OCI-LY7 (cell line): Measurements from ENCODE around the gene JRKL. TPM values are rescaled to one million over a fixed set of nuclear protein-coding genes. Genes with fewer than 3 reads are reported as not detected.

ENCODE experiments used
- BruUV-seq: library from RNA; stranded (reverse); fragments of 400-500 nt; replicated peaks from 2 replicates; lab custom pipeline; 2021; lab: Mats Ljungman, UMichigan
- CTCF ChIA-PET: fragments of 300-600 bp; sonication (Branson Sonifier 250); formaldehyde crosslinking; loops from one replicate; lab custom pipeline; 2022; ENCODE audit warnings: antibody characterized with exemption; ENCODE audit not compliant: unreplicated experiment; lab: Charles Lee
- POLR2A ChIA-PET: fragments of 300-600 bp; sonication (Branson Sonifier 250); formaldehyde crosslinking; loops from one replicate; lab custom pipeline; 2022; ENCODE audit warnings: antibody characterized with exemption; lab: Charles Lee
- DNase-seq: peaks from one replicate; pipeline ENCODE4 v3.0.0-alpha.2; 2015; ENCODE audit warnings: low spot score
- H2AFZ ChIP-seq: fragments of 200-600 bp; sonication (generic), shearing (Covaris generic); 2 replicates; pipeline ENCODE4 v1.6.1; 2014; ENCODE audit warnings: mild to moderate bottlenecking, antibody characterized with exemption, low read length, moderate library complexity
- H3K27ac ChIP-seq: fragments of 200-600 bp; sonication (generic); 2 replicates; pipeline ENCODE4 v1.5.1; 2014; ENCODE audit warnings: mixed run types, low read depth, mild to moderate bottlenecking, moderate library complexity, low read length, inconsistent platforms; ENCODE audit not compliant: poor library complexity, severe bottlenecking
- H3K36me3 ChIP-seq: fragments of 200-600 bp; sonication (generic); 2 replicates; pipeline ENCODE4 v1.6.1; 2014; ENCODE audit warnings: mild to moderate bottlenecking, antibody characterized with exemption, low read length, moderate library complexity, mixed read lengths; ENCODE audit not compliant: insufficient read depth
- H3K4me1 ChIP-seq: fragments of 200-600 bp; sonication (generic); 2 replicates; pipeline ENCODE4 v1.5.1; 2014; ENCODE audit warnings: mild to moderate bottlenecking, low read length; ENCODE audit not compliant: insufficient read depth, poor library complexity, severe bottlenecking
- H3K4me2 ChIP-seq: fragments of 200-600 bp; sonication (generic); 2 replicates; pipeline ENCODE4 v1.6.1; 2014; ENCODE audit warnings: mild to moderate bottlenecking, low read length
- H3K4me3 ChIP-seq: fragments of 200-600 bp; sonication (generic); 2 replicates; pipeline ENCODE4 v1.5.1; 2014; ENCODE audit warnings: mild to moderate bottlenecking, low read depth, low read length; ENCODE audit not compliant: poor library complexity, severe bottlenecking
- H3K79me2 ChIP-seq: fragments of 200-600 bp; sonication (generic); 2 replicates; pipeline ENCODE4 v1.6.1; 2016; ENCODE audit warnings: low read depth, mild to moderate bottlenecking, low read length, moderate library complexity, mixed read lengths; ENCODE audit not compliant: insufficient read depth
- H3K9me2 ChIP-seq: fragments of 200-600 bp; sonication (generic); 2 replicates; pipeline ENCODE4 v1.6.1; 2016; ENCODE audit warnings: mild to moderate bottlenecking, low read length, mixed read lengths; ENCODE audit not compliant: insufficient read depth
- H3K9me3 ChIP-seq: fragments of 200-600 bp; sonication (generic); 2 replicates; pipeline ENCODE4 v1.6.1; 2014; ENCODE audit warnings: mild to moderate bottlenecking, mixed run types, low read length, mixed read lengths
- H4K20me1 ChIP-seq: fragments of 200-600 bp; sonication (generic); 2 replicates; pipeline ENCODE4 v1.6.1; 2014; ENCODE audit warnings: mild to moderate bottlenecking, antibody characterized with exemption, low read length, moderate library complexity, mixed read lengths; ENCODE audit not compliant: insufficient read depth
- CTCF ChIP-seq: fragments of 200-600 bp; sonication (generic); conservative IDR thresholded peaks from 2 replicates; pipeline ENCODE4 v1.5.1; 2014; ENCODE audit warnings: mild to moderate bottlenecking, antibody characterized with exemption, low read length, moderate library complexity, mixed read lengths
- EZH2phosphoT487 ChIP-seq: fragments of 200-600 bp; sonication (generic); IDR thresholded peaks from 2 replicates; pipeline ENCODE4 v1.6.1; 2018; ENCODE audit warnings: low read depth, borderline replicate concordance, mild to moderate bottlenecking, mixed run types, antibody characterized with exemption, low read length, moderate library complexity, mixed read lengths
- intact Hi-C: fragments of 100-400 bp; cut with micrococcal nuclease; formaldehyde crosslinking; loops from one replicate; pipeline ENCODE4 v1.10.0; 2022; ENCODE audit not compliant: unreplicated experiment
- total RNA-seq, 2 experiments: library from RNA; depleted of rRNA in 1 of 2; stranded (reverse); fragments of >200 nt in 1 of 2; shearing (Covaris generic) in 1 of 2; gene quantifications; 2 replicates each; pipeline ENCODE4 v1.2.3, GENCODE V29; 2014 to 2022

The JRKL gene
- total RNA-seq, 2 experiments from 2014 or later, result 4.9 to 10.0 TPM

DNA sequence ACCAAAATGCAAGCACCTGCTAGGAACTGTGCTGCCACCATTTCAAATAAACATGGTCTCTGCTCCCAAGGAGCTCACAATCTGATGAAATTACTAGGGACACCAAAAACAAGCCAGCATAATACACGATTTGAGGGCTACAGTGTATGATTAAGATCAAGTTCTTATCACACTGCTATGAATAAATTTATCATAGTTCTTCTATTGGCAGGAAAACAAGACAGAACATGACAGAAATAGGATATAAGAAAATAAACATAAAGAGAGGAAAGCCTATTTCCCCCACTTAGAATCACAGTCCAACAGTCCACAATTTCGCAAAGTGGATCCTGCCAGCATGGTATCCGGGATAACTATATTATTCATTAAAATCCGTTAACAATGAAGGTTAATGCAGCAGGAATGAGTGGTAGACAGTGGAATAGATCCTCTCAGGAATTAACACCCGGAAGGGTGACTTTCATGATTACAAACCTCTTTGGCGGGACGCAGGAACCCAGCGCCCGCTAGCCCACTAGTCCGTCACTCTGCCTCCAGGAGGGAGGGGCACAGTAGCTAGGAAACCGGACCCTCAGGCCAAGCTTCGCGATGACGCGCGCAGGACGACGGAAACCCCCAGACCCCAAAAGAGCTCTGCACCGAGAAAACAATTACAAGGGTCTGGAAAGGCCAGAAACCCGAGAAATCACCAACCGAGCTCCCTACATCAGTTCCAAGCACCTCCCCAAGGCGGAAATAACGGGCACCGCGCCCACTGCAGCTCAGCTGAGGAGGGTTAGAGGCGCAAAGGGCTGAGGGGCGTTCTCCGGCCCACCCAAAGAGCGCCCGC, 708 bp upstream of the JRKL start:
- H4K20me1 ChIP-seq, result no peaks in the 10 kb centered on the region
- peak overlapping the region; percentile 82 for H3K4me3 ChIP-seq
- H3K79me2 ChIP-seq, result peaks cover 47% of the 10 kb centered on the region; the same call in 1 of the 2 replicates
- peaks cover 15% of the 10 kb centered on the region for H3K36me3 ChIP-seq
- H2AFZ ChIP-seq, result peak overlapping the region; percentile 90
- DNase-seq, result peak; percentile 62
- TF ChIP-seq EZH2phosphoT487 (no peak), CTCF (no peak)
- ChIA-PET POLR2A (interaction anchor here (0.6 to 2.5 kb wide), 29 partner anchors 11 to 1291 kb away, joined by 3 to 9 read pairs (median 4); partner anchors contain the start of genes CEP57, FAM76B and MAML2), CTCF (interaction anchor here (0.7 to 1.3 kb wide), 2 partner anchors 46 to 112 kb away, joined by 4 read pairs; partner anchors contain the start of gene MAML2)
- peaks cover 32% of the 10 kb centered on the region for H3K4me1 ChIP-seq
- H3K4me2 ChIP-seq, result peak overlapping the region; percentile 90
- no TSS peak for BruUV-seq
- H3K9me2 ChIP-seq, result no peaks in the 10 kb centered on the region
- H3K9me3 ChIP-seq, result no peaks in the 10 kb centered on the region
- intact Hi-C loops, result loop anchor here (2.0 to 10.0 kb wide), 4 partner anchors 132 to 674 kb away; partner anchors contain the start of gene CEP57
- peak overlapping the region; percentile 56 for H3K27ac ChIP-seq

GRCh38 chr11:96390488-96390792, 627 bp downstream of the JRKL start:
- Histone ChIP-seq H4K20me1 (no peaks in the 10 kb centered on the region), H3K36me3 (peaks cover 9% of the 10 kb centered on the region; the same call in 1 of the 2 replicates), H3K4me2 (peak overlapping the region; percentile 90), H3K9me3 (no peaks in the 10 kb centered on the region), H2AFZ (peak overlapping the region; percentile 88), H3K4me3 (peak overlapping the region; percentile 82), H3K9me2 (no peaks in the 10 kb centered on the region), H3K4me1 (peaks cover 32% of the 10 kb centered on the region), H3K27ac (peak overlapping the region; percentile 7), H3K79me2 (peaks cover 47% of the 10 kb centered on the region; the same call in 1 of the 2 replicates)
- POLR2A ChIA-PET, result interaction anchor here (0.5 to 2.5 kb wide), 13 partner anchors 10 to 459 kb away, joined by 3 to 8 read pairs (median 4); partner anchors contain the start of gene MAML2
- TF ChIP-seq CTCF (no peak), EZH2phosphoT487 (no peak)
- DNase-seq, result no peak
- CTCF ChIA-PET, result interaction anchor here (1.3 kb wide), 1 partner anchor 47 kb away, joined by 4 read pairs; the partner anchor contains the start of gene MAML2
- intact Hi-C loops, result loop anchor here (2.0 to 10.0 kb wide), 3 partner anchors 48 to 546 kb away; partner anchors contain the start of gene MAML2
- BruUV-seq, result TSS peak; percentile 79
